ENCODE results near the gene EIF4E1B. TPM values are rescaled to one million over a fixed set of nuclear protein-coding genes. Genes with fewer than 3 reads are reported as not detected.

The EIF4E1B gene
- total RNA-seq, 1 donor from 2014 or later, result not detected

GRCh38 chr5:176636426-176636825 is 6.0 kb downstream of the EIF4E1B start:
- Mint-ChIP-seq H3K4me1 (ENCODE audit: unreplicated experiment) (no peaks in the 10 kb centered on the region), H3K4me3 (no peak overlapping the region), H3K27ac (no peak overlapping the region), H3K27me3 (peaks cover 79% of the 10 kb centered on the region), H3K36me3 (no peaks in the 10 kb centered on the region), H3K9me3 (peaks cover 4% of the 10 kb centered on the region)
- no peak for TF ChIP-seq CTCF (conservative IDR thresholded peaks at IDR 0.05)
- no peak for DNase-seq (ENCODE audit: extremely low spot score, unreplicated experiment)

- no peaks in the 10 kb centered on the region for H3K36me3 Mint-ChIP-seq
- no peak overlapping the region for H3K27ac Mint-ChIP-seq
- H3K4me3 Mint-ChIP-seq, result no peak overlapping the region
- H3K4me1 Mint-ChIP-seq (ENCODE audit: unreplicated experiment), result no peaks in the 10 kb centered on the region
- peaks cover 71% of the 10 kb centered on the region for H3K27me3 Mint-ChIP-seq
- H3K9me3 Mint-ChIP-seq, result peaks cover 4% of the 10 kb centered on the region
- TF ChIP-seq CTCF (conservative IDR thresholded peaks at IDR 0.05), result no peak
- DNase-seq (ENCODE audit: extremely low spot score, unreplicated experiment), result no peak
Observed at GRCh38 chr5:176637556-176637955, 7.1 kb downstream of the EIF4E1B start.

GRCh38 chr5:176638437-176638836 is 8.0 kb downstream of the EIF4E1B start:
- no peak for TF ChIP-seq CTCF (conservative IDR thresholded peaks at IDR 0.05)
- Mint-ChIP-seq H3K36me3 (no peaks in the 10 kb centered on the region), H3K9me3 (peaks cover 4% of the 10 kb centered on the region), H3K4me1 (ENCODE audit: unreplicated experiment) (no peaks in the 10 kb centered on the region), H3K4me3 (no peak overlapping the region), H3K27ac (no peak overlapping the region), H3K27me3 (peaks cover 62% of the 10 kb centered on the region)
- no peak for DNase-seq (ENCODE audit: extremely low spot score, unreplicated experiment)

DNA sequence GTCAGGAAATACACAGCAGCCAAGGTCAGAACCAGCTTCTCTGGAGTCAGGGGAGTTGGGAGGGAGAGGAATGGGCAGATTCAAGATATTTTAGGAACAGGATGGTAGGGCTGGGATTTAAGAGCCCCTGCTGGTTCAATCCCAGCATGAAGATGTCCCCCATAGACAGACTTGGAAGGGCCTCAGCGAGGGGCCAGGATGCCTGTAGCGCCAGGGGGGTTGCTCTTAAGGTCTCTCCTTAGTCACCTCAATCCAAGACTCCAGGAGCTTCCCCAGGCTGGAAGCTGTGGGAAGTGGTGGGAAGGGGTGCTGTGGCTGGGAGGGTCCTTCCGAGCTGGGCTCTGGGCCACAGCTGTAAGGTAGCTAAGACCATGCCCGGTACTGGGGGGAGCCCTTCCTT is 8.7 kb downstream of the EIF4E1B start:
- Mint-ChIP-seq H3K36me3 (no peaks in the 10 kb centered on the region), H3K9me3 (peaks cover 4% of the 10 kb centered on the region), H3K4me3 (no peak overlapping the region), H3K4me1 (ENCODE audit: unreplicated experiment) (no peaks in the 10 kb centered on the region), H3K27ac (no peak overlapping the region), H3K27me3 (peaks cover 54% of the 10 kb centered on the region)
- no peak for DNase-seq (ENCODE audit: extremely low spot score, unreplicated experiment)
- no peak for TF ChIP-seq CTCF (conservative IDR thresholded peaks at IDR 0.05)

DNA sequence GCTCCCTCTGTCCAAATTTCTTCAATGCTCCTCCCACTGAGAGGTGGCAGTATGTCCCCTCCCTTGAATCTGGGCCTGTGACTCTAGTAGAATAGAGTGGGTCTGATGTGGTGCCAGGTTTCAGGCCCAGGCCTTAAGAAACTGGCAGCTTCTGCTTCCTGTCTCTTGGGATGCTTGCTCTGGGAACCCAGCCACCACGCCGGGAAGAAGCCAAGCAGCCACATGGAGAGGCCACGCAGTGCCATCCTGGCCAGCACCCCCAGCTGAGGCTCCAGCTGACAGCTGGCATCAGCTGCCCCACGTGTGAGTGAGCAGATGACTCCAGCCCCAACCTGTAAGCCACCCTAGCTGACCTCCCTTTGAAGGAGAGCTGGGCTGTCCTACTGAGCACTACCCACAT is 9.5 kb downstream of the EIF4E1B start:
- H3K36me3 Mint-ChIP-seq, result no peaks in the 10 kb centered on the region
- TF ChIP-seq CTCF (conservative IDR thresholded peaks at IDR 0.05), result no peak
- no peaks in the 10 kb centered on the region for H3K4me1 Mint-ChIP-seq (ENCODE audit: unreplicated experiment)
- no peak overlapping the region for H3K27ac Mint-ChIP-seq
- no peak for DNase-seq (ENCODE audit: extremely low spot score, unreplicated experiment)
- H3K27me3 Mint-ChIP-seq, result peaks cover 49% of the 10 kb centered on the region
- peaks cover 2% of the 10 kb centered on the region for H3K9me3 Mint-ChIP-seq
- no peak overlapping the region for H3K4me3 Mint-ChIP-seq

GRCh38 chr5:176640616-176641015 is 10.1 kb downstream of the EIF4E1B start:
- no peak for TF ChIP-seq CTCF (conservative IDR thresholded peaks at IDR 0.05)
- Mint-ChIP-seq H3K4me3 (no peak overlapping the region), H3K9me3 (no peaks in the 10 kb centered on the region), H3K36me3 (no peaks in the 10 kb centered on the region), H3K27ac (no peak overlapping the region), H3K4me1 (ENCODE audit: unreplicated experiment) (no peaks in the 10 kb centered on the region), H3K27me3 (peaks cover 43% of the 10 kb centered on the region)
- DNase-seq (ENCODE audit: extremely low spot score, unreplicated experiment), result no peak
